ENCODE data around the gene SSB.

Gene SSB

DNA sequence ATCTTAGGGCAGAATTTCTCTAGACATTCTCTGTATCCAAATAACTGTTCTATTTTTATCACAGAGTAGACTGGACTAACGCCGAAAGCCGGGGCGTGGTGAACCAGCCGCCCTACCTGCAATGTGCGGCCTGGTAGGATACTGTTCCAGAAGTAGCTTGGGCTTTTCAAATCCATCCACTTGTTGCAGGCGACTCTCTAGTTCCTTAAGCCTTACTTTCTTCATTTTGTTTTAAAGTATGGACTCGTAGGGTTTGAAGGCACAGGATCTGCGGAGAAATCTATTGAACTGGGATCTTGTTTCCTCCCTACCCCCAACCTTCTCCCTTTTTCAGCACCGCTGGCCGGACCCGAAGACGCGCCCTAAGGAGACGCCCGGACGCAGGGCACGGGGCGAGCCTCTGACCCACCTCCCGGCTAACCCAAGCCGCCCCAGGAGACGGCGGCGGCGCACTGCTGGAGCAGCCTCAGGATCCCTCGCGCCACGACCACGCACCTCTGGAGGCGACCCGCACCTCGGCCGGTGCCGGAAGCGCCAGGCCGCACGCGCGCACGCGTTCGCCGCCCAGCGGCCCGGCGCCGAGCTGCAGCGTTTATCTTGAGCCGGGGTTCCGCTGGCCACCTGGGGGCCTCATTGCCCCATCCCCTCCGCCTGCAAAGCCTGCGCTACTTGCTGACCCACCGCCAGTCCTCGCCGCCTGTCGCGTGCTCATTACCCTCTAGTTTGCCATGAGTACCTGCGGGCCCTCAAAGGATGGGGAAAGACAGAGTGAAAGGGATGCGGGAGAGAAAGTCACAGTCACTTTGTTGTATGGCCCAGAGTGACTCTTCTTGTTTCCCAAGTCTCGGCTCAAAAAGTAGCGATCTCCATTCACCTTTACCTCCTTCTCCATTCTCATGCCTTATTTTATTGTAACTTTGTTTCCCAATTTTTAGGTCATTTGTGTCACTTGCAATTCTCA lies 26.0 kb downstream of the SSB start, which contains the start of gene METTL5:
TSS of gene METTL5 (minus strand) at position 533 of the 961 bp plus-strand sequence. CDS start at position 225, 308 bp downstream.
- TF ChIP-seq, protein P1, sequence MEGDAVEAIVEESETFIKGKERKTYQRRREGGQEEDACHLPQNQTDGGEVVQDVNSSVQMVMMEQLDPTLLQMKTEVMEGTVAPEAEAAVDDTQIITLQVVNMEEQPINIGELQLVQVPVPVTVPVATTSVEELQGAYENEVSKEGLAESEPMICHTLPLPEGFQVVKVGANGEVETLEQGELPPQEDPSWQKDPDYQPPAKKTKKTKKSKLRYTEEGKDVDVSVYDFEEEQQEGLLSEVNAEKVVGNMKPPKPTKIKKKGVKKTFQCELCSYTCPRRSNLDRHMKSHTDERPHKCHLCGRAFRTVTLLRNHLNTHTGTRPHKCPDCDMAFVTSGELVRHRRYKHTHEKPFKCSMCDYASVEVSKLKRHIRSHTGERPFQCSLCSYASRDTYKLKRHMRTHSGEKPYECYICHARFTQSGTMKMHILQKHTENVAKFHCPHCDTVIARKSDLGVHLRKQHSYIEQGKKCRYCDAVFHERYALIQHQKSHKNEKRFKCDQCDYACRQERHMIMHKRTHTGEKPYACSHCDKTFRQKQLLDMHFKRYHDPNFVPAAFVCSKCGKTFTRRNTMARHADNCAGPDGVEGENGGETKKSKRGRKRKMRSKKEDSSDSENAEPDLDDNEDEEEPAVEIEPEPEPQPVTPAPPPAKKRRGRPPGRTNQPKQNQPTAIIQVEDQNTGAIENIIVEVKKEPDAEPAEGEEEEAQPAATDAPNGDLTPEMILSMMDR (IDR thresholded peaks at IDR 0.05) = peak; percentile 90
- no peak for TF ChIP-seq ZFX (IDR thresholded peaks at IDR 0.05; ENCODE audit: borderline replicate concordance)
- H3K27ac ChIP-seq = peak within 1 kb of the TSS; percentile 66

DNA sequence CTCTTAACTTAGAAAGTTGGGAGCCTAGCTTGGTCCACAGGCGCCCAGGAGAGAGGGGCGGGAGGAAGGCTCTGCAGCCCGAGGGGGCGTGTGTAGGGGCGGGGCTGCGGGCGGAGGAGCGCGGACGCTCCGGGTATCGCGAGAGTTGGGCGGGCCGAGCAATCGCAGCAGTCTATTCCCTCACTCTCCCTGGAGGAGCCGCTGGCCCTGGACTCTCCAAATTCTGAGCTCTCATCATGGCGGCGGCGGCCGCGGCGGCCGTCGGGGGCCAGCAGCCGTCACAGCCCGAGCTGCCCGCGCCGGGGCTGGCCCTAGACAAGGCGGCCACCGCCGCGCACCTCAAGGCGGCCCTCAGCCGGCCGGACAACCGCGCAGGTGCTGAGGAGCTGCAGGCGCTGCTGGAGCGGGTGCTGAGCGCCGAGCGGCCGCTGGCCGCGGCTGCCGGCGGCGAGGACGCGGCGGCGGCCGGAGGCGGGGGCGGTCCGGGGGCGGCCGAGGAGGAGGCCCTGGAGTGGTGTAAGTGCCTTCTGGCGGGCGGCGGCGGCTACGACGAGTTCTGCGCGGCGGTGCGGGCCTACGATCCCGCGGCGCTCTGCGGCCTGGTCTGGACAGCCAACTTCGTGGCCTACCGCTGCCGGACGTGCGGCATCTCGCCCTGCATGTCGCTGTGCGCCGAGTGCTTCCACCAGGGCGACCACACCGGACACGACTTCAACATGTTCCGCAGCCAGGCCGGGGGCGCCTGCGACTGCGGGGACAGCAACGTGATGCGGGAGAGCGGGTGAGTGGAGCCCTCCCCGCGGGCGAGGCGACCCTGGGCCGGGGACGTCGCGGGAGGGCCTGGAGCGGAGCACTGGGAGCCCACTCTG lies 28.8 kb downstream of the SSB start, which contains the start of gene UBR3:
TSS of gene UBR3 (plus strand) at position 183 of the 869 bp plus-strand sequence. CDS start at position 237, 54 bp downstream.
- H3K27ac ChIP-seq = peak within 1 kb of the TSS; percentile 81
- no peak for TF ChIP-seq ZFX (IDR thresholded peaks at IDR 0.05; ENCODE audit: borderline replicate concordance)
- TF ChIP-seq, protein P1 (IDR thresholded peaks at IDR 0.05) = no peak

DNA sequence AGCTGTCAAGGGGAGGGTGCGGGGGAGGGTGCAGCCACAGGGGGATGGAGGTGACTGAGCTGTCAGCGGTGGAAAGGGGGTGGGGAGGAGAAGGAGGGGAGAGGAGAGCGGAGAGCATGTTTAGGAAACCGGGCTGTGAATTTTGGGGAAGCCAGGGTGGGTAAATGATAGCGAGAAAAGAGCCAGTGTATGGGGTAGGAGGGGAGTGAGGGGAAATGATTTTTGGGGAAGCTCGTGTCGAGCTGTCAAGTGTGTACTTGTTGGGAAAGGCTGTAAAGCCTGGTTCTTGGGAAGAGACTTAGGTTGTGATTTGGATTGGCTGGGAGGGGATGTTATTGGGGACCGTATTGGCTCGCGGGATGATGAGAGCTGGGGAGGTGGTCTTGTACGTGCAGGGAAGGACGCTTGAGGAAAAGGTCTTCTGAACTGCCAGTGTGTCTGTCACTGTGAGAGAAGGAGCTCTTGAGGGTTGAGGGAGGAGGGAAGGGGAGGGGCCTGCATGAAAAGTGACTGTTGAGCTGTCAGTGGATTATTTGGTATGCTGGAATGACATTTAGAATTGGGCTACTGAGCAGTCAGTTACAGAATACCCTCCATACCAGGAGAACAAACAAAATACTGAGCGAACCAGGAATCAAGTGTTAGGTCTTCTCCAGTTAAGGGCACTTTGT lies 29.6 kb downstream of the SSB start:
- TF ChIP-seq, protein P1 (IDR thresholded peaks at IDR 0.05) = no peak
- TF ChIP-seq ZFX (IDR thresholded peaks at IDR 0.05; ENCODE audit: borderline replicate concordance) = no peak
- peak overlapping the region; percentile 81 for H3K27ac ChIP-seq

DNA sequence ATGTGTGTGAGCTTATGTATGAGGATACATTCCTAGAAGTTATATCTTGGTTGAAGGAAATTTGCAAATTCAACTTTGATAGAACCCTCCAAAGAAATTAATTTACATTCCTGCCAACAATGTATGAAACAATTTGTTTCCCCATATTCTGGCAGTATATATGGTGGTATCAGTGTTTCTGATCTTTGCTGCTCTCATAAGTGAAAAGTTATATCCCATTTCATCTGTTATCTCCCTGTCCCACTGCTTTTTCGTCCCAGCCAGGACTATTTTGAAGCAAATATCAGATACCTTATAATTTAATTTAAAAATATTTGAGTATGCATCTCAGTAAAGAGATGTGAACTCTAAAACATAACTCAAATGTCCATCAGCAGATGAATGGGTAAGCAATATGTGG lies 35.7 kb downstream of the SSB start:
- no peak for TF ChIP-seq ZFX (IDR thresholded peaks at IDR 0.05; ENCODE audit: borderline replicate concordance)
- TF ChIP-seq, protein P1 (IDR thresholded peaks at IDR 0.05) = no peak
- H3K27ac ChIP-seq = no peak overlapping the region

DNA sequence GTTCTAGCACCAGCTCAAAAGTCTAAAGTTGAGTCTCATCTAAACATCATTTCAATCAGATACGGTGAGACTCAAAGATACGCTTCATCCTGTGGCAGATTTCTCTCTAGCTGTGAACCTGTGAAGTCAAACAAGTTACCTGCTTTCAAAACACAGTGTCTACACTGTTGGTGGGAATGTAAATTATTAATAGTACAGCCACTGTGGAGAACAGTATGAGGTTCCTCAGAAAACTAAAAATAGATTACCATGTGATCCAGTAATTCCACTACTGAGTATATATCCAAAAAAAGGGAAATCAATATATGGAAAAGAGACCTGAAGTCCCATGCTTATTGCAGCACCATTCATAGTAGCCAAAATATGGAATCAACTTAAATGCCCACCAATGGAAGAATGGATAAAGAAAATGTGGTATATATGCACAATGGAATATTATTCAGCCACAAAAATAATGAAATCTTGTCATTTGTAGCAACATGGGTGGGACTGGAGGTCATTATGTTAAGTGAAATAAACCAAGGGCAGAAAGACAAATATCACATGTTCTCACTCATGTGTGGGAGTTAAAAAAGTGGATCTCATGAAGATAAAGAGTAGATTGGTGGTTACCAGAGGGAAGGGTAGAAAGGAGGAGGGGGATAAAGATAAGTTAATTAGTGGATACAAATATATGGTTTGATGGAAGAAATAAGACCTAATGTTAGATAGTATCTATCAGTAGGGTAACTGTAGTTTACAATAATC lies 40.2 kb downstream of the SSB start:
- H3K27ac ChIP-seq = no peak overlapping the region
- no peak for TF ChIP-seq ZFX (IDR thresholded peaks at IDR 0.05; ENCODE audit: borderline replicate concordance)
- TF ChIP-seq, protein P1 (IDR thresholded peaks at IDR 0.05) = no peak
